HepG2 (cell line): ENCODE data around the gene UBE2G2. TPM values are rescaled to one million over a fixed set of nuclear protein-coding genes. Genes with fewer than 3 reads are reported as not detected.

Experiments
- ATF5 ChIP-seq: sonication (generic); formaldehyde crosslinking; IDR thresholded peaks from 2 replicates; pipeline ENCODE4 v1.4.0; 2020; ENCODE audit warnings: mild to moderate bottlenecking, low read depth, missing genetic modification reagents
- FOXJ3 ChIP-seq: sonication (generic); formaldehyde crosslinking; IDR thresholded peaks from 2 replicates; pipeline ENCODE4 v1.4.0; 2020; ENCODE audit warnings: missing genetic modification reagents, mild to moderate bottlenecking, borderline replicate concordance
- GABPB1 ChIP-seq: IDR thresholded peaks from 2 replicates; pipeline ENCODE4 v1.6.1; 2016; ENCODE audit warnings: mild to moderate bottlenecking, missing genetic modification reagents, moderate library complexity, missing compliant biosample characterization
- GMEB2 ChIP-seq: IDR thresholded peaks from 2 replicates; pipeline ENCODE4 v1.6.1; 2016; ENCODE audit warnings: missing biosample characterization, missing genetic modification reagents, low read depth
- IKZF5 ChIP-seq: IDR thresholded peaks from 2 replicates; pipeline ENCODE4 v1.6.1; 2018; ENCODE audit warnings: missing genetic modification reagents, mild to moderate bottlenecking, missing compliant biosample characterization
- MBNL3 ChIP-seq: fragments of 250-450 bp; sonication (Bioruptor Pico); conservative IDR thresholded peaks from 2 replicates; pipeline ENCODE4 v1.8.0; 2022; ENCODE audit warnings: mild to moderate bottlenecking, inconsistent platforms
- MLX ChIP-seq: IDR thresholded peaks from 2 replicates; pipeline ENCODE4 v1.6.1; 2016
- MXI1 ChIP-seq: IDR thresholded peaks from 3 replicates; pipeline ENCODE4 v1.6.1; 2012; ENCODE audit warnings: low read depth, low read length, inconsistent platforms, borderline replicate concordance
- RBFOX2 ChIP-seq: fragments of 200-400 bp; formaldehyde crosslinking; IDR thresholded peaks from 2 replicates; pipeline ENCODE4 v1.6.1; 2017; ENCODE audit warnings: low read depth, mild to moderate bottlenecking, low read length
- RXRA ChIP-seq: sonication (generic); formaldehyde crosslinking; IDR thresholded peaks from 2 replicates; pipeline ENCODE4 v1.5.1; 2020; ENCODE audit warnings: missing genetic modification reagents
- THAP8 ChIP-seq: sonication (generic); formaldehyde crosslinking; IDR thresholded peaks from 2 replicates; pipeline ENCODE4 v1.5.1; 2020; ENCODE audit warnings: missing genetic modification reagents, mild to moderate bottlenecking, borderline replicate concordance
- YEATS2 ChIP-seq: sonication (generic); formaldehyde crosslinking; IDR thresholded peaks from 2 replicates; pipeline ENCODE4 v1.4.0; 2020; ENCODE audit warnings: missing genetic modification reagents, borderline replicate concordance
- ZGPAT ChIP-seq: IDR thresholded peaks from 2 replicates; pipeline ENCODE4 v1.6.1; 2016; ENCODE audit warnings: mild to moderate bottlenecking
- ZHX2 ChIP-seq, 2 experiments: sonication (generic) in 1 of 2; formaldehyde crosslinking in 1 of 2; IDR thresholded peaks; 2 replicates each; pipeline versions ENCODE4 v1.6.1 to v1.9.0; 2014 to 2022; ENCODE audit warnings: antibody characterized with exemption in 1 of 2, borderline replicate concordance in 1 of 2, inconsistent platforms in 1 of 2, low read depth in 1 of 2, missing genetic modification reagents in 1 of 2
- ZNF776 ChIP-seq: sonication (generic); formaldehyde crosslinking; IDR thresholded peaks from 2 replicates; pipeline ENCODE4 v1.4.0; 2020; ENCODE audit warnings: mild to moderate bottlenecking, missing genetic modification reagents
- polyA plus RNA-seq, 8 experiments: library from polyadenylated mRNA; depleted of rRNA in 3 of 8; stranded (reverse) in 7 of 8; unstranded in 1 of 8; fragments of >200 nt; fragmentation: Illumina TruSeq in 4 of 8; extraction: Trizol in 4 of 8; gene quantifications; 2 replicates each; pipeline versions ENCODE4 v1.2.1 to v1.2.3, GENCODE V29; 2011 to 2016; ENCODE audit warnings: low read depth in 4 of 8, missing spikeins in 1 of 8, mixed read lengths in 1 of 8; ENCODE audit not compliant: insufficient read depth in 1 of 8
- total RNA-seq, 5 experiments: library from RNA; depleted of rRNA; stranded (reverse); fragments of >200 nt; fragmentation: Illumina TruSeq; extraction: Trizol; gene quantifications; 2 replicates each; pipeline ENCODE4 v1.2.3, GENCODE V29; 2016; ENCODE audit warnings: low read depth in 1 of 5

The UBE2G2 gene
- total and polyA plus RNA-seq, 2 of the 13 experiments (the other 11 are each of a cell fraction or from before 2014, with no cell fraction given), result 55.4 to 92.0 TPM

- TF ChIP-seq GMEB2 (CRISPR knock-in tag) (no peak), ATF5 (no peak), ZGPAT (CRISPR knock-in tag) (0 out of 2 replicates have a peak, but pooled peaks have one; percentile 32), MLX (CRISPR knock-in tag) (no peak), ZNF776 (CRISPR knock-in tag) (no peak), ZHX2 (IDR thresholded peaks at IDR 0.05; ENCODE audit: low read depth) (no peak), ZHX2 (CRISPR knock-in tag; IDR thresholded peaks at IDR 0.05; ENCODE audit: borderline replicate concordance) (0 out of 2 replicates have a peak, but pooled peaks have one; percentile 45), RBFOX2 (no peak), MBNL3 (CRISPR knock-in tag) (no peak), THAP8 (CRISPR knock-in tag) (no peak), GABPB1 (peak; percentile 67), YEATS2 (no peak), IKZF5 (CRISPR knock-in tag) (peak; percentile 41; the same call in 1 of the 2 replicates), RXRA (CRISPR knock-in tag) (0 out of 2 replicates have a peak, but pooled peaks have one; percentile 44), FOXJ3 (CRISPR knock-in tag) (no peak), MXI1 (peak; percentile 22; the same call in 1 of the 3 replicates)
Observed at GRCh38 chr21:44845418-44846223, 44.0 kb upstream of the UBE2G2 start (continued).
